Bronchial epithelial cell (primary cell): Measurements from ENCODE around the gene KIFC3. TPM values are rescaled to one million over a fixed set of nuclear protein-coding genes. Genes with fewer than 3 reads are reported as not detected.

Source experiments
- DNase-seq: peaks from one replicate; pipeline ENCODE4 v3.0.0-alpha.2; 2010; ENCODE audit warnings: low read depth
- FAIRE-seq: peaks from 2 replicates; lab custom pipeline; 2011; peaks lifted over from hg19 to GRCh38; lab: Jason Lieb, UNC
- H3K27me3 ChIP-seq: 2 replicates; pipeline ENCODE4 v1.5.1; 2011; ENCODE audit warnings: low read length; ENCODE audit not compliant: control insufficient read depth, insufficient read depth
- H3K36me3 ChIP-seq: 2 replicates; pipeline ENCODE4 v1.5.1; 2011; ENCODE audit warnings: low read length; ENCODE audit not compliant: control insufficient read depth, insufficient read depth
- H3K4me3 ChIP-seq: 2 replicates; pipeline ENCODE4 v1.5.1; 2011; ENCODE audit warnings: mild to moderate bottlenecking, low read depth, low read length, control low read depth
- total RNA-seq: library from RNA; depleted of rRNA; stranded (reverse); fragments of >200 nt; gene quantifications from 2 replicates; pipeline ENCODE4 v1.2.1, GENCODE V29; 2014
- TF ChIP-seq, protein P1 (sequence below): IDR thresholded peaks from 2 replicates; pipeline ENCODE4 v1.5.1; 2011; ENCODE audit warnings: mild to moderate bottlenecking, moderate library complexity, low read length, control low read depth, inconsistent platforms; ENCODE audit not compliant: insufficient read depth, severe bottlenecking

The KIFC3 gene
- total RNA-seq, 1 donor from 2014 or later = 34.8 TPM

DNA sequence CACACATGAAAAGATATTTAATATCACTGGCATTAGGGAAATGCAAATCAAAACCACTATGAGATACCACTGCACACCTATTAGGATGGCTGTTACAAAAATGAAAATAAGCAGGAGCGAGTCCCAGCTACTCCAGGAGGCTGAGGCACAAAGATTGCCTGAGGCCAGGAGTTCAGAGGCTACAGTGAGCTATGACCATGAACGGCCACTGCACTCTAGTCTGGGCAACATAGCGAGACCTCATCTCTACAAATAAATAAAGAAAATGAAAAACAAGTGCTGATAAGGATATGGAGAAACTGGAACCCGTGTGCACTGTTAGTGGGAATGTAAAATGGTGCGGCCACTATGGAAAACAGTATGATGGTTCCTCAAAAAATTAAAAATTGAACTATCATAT, 23.6 kb downstream of the KIFC3 start:
- H3K27me3 ChIP-seq = no peaks in the 10 kb centered on the region
- H3K36me3 ChIP-seq = peaks cover 8% of the 10 kb centered on the region
- DNase-seq (no peak), FAIRE-seq (no peak)
- H3K4me3 ChIP-seq = no peak overlapping the region
- TF ChIP-seq, protein P1, sequence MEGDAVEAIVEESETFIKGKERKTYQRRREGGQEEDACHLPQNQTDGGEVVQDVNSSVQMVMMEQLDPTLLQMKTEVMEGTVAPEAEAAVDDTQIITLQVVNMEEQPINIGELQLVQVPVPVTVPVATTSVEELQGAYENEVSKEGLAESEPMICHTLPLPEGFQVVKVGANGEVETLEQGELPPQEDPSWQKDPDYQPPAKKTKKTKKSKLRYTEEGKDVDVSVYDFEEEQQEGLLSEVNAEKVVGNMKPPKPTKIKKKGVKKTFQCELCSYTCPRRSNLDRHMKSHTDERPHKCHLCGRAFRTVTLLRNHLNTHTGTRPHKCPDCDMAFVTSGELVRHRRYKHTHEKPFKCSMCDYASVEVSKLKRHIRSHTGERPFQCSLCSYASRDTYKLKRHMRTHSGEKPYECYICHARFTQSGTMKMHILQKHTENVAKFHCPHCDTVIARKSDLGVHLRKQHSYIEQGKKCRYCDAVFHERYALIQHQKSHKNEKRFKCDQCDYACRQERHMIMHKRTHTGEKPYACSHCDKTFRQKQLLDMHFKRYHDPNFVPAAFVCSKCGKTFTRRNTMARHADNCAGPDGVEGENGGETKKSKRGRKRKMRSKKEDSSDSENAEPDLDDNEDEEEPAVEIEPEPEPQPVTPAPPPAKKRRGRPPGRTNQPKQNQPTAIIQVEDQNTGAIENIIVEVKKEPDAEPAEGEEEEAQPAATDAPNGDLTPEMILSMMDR = no peak

DNA sequence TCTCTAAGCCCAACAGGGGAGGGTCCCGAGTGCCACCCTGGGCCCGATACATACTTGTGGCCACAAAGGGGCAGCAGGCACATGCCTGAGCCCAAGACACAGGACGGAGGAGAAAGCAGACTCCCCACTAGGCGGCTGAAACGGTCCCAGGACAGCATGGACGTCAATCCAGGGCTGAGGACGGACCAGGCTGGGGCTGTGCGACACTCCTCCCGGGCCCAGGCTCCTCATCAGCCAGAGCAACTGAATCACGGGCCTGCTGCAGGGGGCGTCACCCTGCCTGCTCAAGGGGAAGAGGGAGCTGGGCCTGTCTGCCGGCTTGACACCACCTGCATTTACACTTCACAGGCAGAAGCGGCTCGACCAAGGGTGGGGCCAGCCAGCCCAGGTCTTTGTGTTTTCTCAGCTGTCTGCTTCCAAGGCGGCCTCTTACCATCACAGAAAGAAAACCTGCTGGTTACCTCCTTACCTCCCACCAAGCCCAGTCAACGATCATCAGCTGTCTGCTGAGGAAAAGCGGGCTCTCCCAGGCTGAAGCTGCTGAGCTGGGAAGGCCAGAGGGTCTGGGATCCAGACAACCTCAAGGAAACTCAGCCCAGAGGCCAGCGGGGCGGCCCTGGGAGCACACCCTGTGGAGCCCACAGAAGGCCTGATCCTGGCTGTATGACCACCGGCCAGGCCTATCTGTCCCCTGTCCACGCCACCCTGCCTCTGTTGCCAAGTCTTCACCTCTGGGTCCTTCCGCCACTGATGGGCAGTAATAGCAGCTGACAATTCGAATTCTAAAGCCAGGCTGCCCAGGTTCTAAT, 26.4 kb downstream of the KIFC3 start:
- Histone ChIP-seq H3K4me3 (no peak overlapping the region), H3K27me3 (no peaks in the 10 kb centered on the region), H3K36me3 (peaks cover 13% of the 10 kb centered on the region)
- no peak for DNase-seq
- TF ChIP-seq, protein P1 = no peak
- no peak for FAIRE-seq

DNA sequence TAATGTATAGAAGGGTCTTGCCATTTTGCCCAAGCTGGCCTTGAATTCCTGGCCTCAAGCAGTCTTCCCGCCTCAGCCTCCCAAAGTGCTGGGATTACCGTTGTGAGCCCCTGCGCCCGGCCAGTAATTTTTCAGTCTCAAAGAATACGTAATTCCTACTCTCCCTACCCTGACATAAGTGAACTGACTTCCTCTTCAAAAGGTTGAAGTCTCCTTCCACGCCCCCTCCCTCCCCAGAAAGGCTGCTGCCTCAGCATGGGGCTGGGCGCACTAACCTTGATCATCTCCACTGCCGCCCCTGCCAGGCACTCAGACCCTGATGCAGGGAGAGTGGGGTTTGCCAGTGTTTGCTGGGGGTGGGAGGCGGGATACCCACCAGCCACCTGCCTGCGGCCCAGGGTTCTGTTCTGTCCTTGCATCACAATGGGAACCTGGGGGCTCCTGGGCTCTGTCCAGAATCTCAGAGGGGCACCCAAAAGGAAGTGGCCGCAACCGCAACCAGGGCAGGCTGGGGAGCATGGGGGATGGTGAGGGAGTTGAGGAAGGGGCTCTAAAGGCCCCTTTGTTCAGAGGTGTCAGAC, 27.5 kb downstream of the KIFC3 start:
- FAIRE-seq = no peak

GRCh38 chr16:57773655-57774295, 28.5 kb downstream of the KIFC3 start:
- FAIRE-seq (no peak), DNase-seq (no peak)
- H3K4me3 ChIP-seq = no peak overlapping the region
- H3K36me3 ChIP-seq = peaks cover 23% of the 10 kb centered on the region
- TF ChIP-seq, protein P1 = no peak
- no peaks in the 10 kb centered on the region for H3K27me3 ChIP-seq

More for the DNA sequence above, 27.5 kb downstream of the KIFC3 start:
- H3K27me3 ChIP-seq = no peaks in the 10 kb centered on the region
- TF ChIP-seq, protein P1 = no peak
- H3K4me3 ChIP-seq = no peak overlapping the region
- no peak for DNase-seq
- H3K36me3 ChIP-seq = peaks cover 18% of the 10 kb centered on the region

- FAIRE-seq (no peak), DNase-seq (no peak)
- TF ChIP-seq, protein P1 = no peak
- H3K27me3 ChIP-seq = no peaks in the 10 kb centered on the region
- peaks cover 23% of the 10 kb centered on the region for H3K36me3 ChIP-seq
- H3K4me3 ChIP-seq = no peak overlapping the region
Measured at GRCh38 chr16:57773019-57773418, 29.3 kb downstream of the KIFC3 start.
